ENCODE results near the gene PMPCA.

- TF ChIP-seq POLR2AphosphoS5 (IDR thresholded peaks at IDR 0.05; ENCODE audit: insufficient read depth, low read depth, low read length) (no peak), CTCF (IDR thresholded peaks at IDR 0.05; ENCODE audit: extremely low read depth in 1 of 2, insufficient read depth in 1 of 2, low read depth in 1 of 2, low read length in 2 of 2) (peak in 1 of 2 donors; percentile 30)
Observed at GRCh38 chr9:136372561-136373299, 37.7 kb upstream of the PMPCA start.

All from endothelial cell of umbilical vein (primary cell).